BLaER1 (cell line): ENCODE results near the gene CRY1.

Experiments used
- H3K27ac ChIP-seq: shearing (Covaris generic); formaldehyde crosslinking; 2 replicates; pipeline ENCODE4 v1.8.1; 2022
- H3K27me3 ChIP-seq: shearing (Covaris generic); formaldehyde crosslinking; 2 replicates; pipeline ENCODE4 v1.8.1; 2022
- H3K36me3 ChIP-seq: shearing (Covaris generic); formaldehyde crosslinking; 2 replicates; pipeline ENCODE4 v1.8.1; 2022
- H3K4me1 ChIP-seq: shearing (Covaris generic); formaldehyde crosslinking; 2 replicates; pipeline ENCODE4 v1.8.1; 2022
- H3K4me2 ChIP-seq: shearing (Covaris generic); formaldehyde crosslinking; 2 replicates; pipeline ENCODE4 v1.8.1; 2022
- H3K4me3 ChIP-seq: shearing (Covaris generic); formaldehyde crosslinking; 2 replicates; pipeline ENCODE4 v1.8.1; 2022
- H3K9ac ChIP-seq: shearing (Covaris generic); formaldehyde crosslinking; 2 replicates; pipeline ENCODE4 v1.8.1; 2022
- H3K9me3 ChIP-seq: shearing (Covaris generic); formaldehyde crosslinking; 2 replicates; pipeline ENCODE4 v1.8.1; 2022
- H4K20me1 ChIP-seq: shearing (Covaris generic); formaldehyde crosslinking; 2 replicates; pipeline ENCODE4 v1.8.1; 2022
- Cebpa-rat ChIP-seq: shearing (Covaris generic); IDR thresholded peaks from 2 replicates; pipeline ENCODE4 v1.8.1; 2022

The CRY1 gene

DNA sequence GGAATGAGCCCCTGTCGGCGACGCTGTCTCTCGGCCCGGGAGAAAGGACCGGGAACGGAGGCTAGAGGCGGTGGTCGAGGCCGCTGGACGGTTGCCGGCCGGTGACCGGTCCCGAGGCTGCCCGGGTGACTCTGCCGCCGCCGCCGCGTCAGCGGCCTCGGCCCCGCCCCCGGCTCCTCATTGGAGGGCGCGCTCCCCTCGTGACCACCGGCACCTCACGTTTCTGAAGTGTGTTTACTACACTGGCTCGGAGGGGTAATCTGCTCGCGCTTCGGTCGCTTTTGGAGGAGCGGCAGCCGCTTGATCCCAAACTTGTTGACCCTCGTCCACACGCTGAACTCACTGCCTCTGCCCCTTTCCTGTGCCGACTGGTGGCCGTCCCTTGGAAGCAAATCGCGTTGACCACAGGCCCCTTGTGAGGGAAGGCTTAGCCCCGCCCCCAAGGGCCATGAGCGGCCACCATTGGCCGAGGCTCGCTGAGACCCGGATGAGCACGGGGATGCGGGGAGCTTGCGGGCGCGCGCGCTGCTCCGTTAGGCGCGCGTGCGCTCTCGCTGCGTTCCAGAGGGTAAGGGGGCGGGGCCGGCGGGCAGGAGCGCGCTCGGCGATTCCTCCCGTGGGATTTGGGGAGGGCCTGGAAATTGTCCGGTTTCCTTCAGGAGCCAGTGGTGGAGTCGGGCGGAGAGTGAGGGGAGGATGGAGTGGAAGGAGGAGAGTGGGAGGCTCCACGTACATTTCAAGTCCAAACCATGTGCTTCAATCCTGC lies at the start of gene CRY1:
CRY1 (minus strand) TSS at position 133 of the 766 bp plus-strand sequence. CDS start 588 bp downstream, outside the sequence.
- Histone ChIP-seq H3K27ac (peak within 1 kb of the TSS; percentile 76), H3K4me1 (peaks cover 30% of the 10 kb centered on the region), H3K36me3 (no peaks in the 10 kb centered on the region), H3K27me3 (no peaks in the 10 kb centered on the region), H3K9me3 (peaks cover 27% of the 10 kb centered on the region), H3K9ac (peak within 1 kb of the TSS; percentile 87), H4K20me1 (peaks cover 31% of the 10 kb centered on the region), H3K4me2 (peak within 1 kb of the TSS; percentile 99), H3K4me3 (peak within 1 kb of the TSS; percentile 88)
- TF ChIP-seq Cebpa-rat, result no peak

DNA sequence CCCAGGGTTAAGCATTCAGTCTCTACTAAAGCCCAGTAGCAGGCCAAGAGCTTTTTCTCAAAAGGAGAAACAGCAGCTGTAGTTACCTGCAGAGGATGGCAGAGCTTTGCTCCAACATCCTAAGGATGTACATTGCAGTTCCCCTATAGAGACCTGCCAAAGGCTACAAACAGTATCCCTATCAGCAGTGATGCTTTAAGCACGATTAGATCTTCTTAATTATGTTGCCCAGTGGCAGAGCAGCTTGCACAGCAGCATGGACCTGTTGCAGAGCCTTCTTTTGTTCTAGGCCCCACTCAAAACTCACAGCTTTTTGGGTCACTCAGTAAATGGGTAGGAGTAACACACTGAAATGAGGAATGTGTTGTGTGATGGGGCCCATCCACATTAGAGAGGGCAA lies 46.4 kb upstream of the CRY1 start:
- Histone ChIP-seq H3K4me3 (no peak overlapping the region), H3K9me3 (no peaks in the 10 kb centered on the region), H3K36me3 (no peaks in the 10 kb centered on the region), H3K4me1 (no peaks in the 10 kb centered on the region), H3K27ac (no peak overlapping the region), H3K4me2 (no peak overlapping the region), H3K9ac (no peak overlapping the region), H3K27me3 (no peaks in the 10 kb centered on the region), H4K20me1 (no peaks in the 10 kb centered on the region)
- no peak for TF ChIP-seq Cebpa-rat

- no peak overlapping the region for H3K4me3 ChIP-seq
- no peaks in the 10 kb centered on the region for H3K9me3 ChIP-seq
- no peak overlapping the region for H3K4me2 ChIP-seq
- H3K27me3 ChIP-seq, result no peaks in the 10 kb centered on the region
- no peak overlapping the region for H3K27ac ChIP-seq
- TF ChIP-seq Cebpa-rat, result no peak
- H3K4me1 ChIP-seq, result no peaks in the 10 kb centered on the region
- no peaks in the 10 kb centered on the region for H3K36me3 ChIP-seq
- no peaks in the 10 kb centered on the region for H4K20me1 ChIP-seq
- H3K9ac ChIP-seq, result no peak overlapping the region
These were observed 45.6 kb upstream of the CRY1 start for GRCh38 chr12:107138990-107139389.

DNA sequence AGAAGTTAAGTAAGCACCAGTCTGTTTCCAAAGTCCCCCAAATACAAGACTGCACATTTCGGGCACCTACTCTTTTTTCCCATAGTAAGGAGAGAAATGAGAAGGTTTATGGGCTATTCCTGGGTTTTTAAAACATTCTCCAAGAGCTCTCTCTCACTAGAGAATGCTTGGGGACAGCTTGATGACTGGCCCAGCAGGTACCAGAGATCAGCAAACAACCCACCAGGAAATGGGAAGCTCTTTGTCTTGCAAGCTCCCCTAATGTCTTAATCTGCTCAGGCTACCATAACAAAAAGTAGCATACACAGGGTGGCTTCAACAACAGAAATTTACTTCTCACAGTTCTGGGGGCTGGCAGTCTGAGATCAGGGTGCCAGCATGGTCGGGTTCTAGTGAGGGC lies 41.8 kb upstream of the CRY1 start:
- Histone ChIP-seq H3K4me2 (no peak overlapping the region), H3K4me1 (no peaks in the 10 kb centered on the region), H3K4me3 (no peak overlapping the region), H3K9me3 (no peaks in the 10 kb centered on the region), H3K27me3 (no peaks in the 10 kb centered on the region), H3K9ac (no peak overlapping the region), H4K20me1 (no peaks in the 10 kb centered on the region), H3K27ac (no peak overlapping the region), H3K36me3 (no peaks in the 10 kb centered on the region)
- no peak for TF ChIP-seq Cebpa-rat

DNA sequence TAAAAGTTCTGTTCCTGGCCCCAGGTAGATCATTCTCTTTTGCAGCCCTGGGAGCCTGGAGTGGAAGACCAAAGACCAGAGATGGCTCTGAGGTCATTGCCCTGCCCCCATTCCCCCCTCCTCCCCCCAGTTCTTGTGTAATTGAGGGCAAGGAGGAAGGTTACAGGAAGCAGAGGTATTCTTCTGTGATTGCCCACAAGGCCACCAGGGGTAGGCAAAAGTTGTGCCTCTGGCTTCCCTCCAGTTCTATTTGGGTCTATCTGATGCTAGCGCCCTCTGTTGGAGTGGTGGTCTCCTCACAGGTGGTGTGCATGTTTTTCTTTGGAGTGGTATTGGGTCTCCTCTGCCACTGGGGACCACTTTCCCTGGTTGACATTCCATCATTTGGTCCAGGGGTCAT lies 41.2 kb upstream of the CRY1 start:
- H4K20me1 ChIP-seq, result no peaks in the 10 kb centered on the region
- H3K27me3 ChIP-seq, result no peaks in the 10 kb centered on the region
- H3K4me3 ChIP-seq, result no peak overlapping the region
- H3K9me3 ChIP-seq, result no peaks in the 10 kb centered on the region
- H3K36me3 ChIP-seq, result no peaks in the 10 kb centered on the region
- H3K9ac ChIP-seq, result no peak overlapping the region
- H3K27ac ChIP-seq, result no peak overlapping the region
- no peaks in the 10 kb centered on the region for H3K4me1 ChIP-seq
- TF ChIP-seq Cebpa-rat, result no peak
- H3K4me2 ChIP-seq, result no peak overlapping the region

DNA sequence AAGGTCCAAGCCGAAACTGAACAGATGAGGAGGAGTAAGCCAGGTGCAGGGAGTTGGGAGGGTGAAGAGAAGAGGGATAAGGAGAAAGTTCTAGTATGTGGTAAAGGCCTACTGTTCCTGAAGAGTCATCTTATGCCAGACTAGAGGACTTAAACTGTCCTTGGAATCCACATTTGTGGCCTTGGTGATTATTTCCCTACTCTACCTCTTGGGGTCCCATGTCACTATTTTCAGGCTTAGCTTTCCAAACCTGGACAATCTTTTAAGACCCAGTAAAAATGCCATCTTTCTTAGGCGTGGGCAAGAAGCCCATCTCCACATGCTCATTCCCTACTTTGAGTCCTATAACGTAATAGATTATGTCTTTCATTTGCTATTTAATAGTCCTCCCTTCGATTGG lies 40.1 kb upstream of the CRY1 start:
- TF ChIP-seq Cebpa-rat, result no peak
- H4K20me1 ChIP-seq, result no peaks in the 10 kb centered on the region
- H3K4me1 ChIP-seq, result no peaks in the 10 kb centered on the region
- no peak overlapping the region for H3K4me2 ChIP-seq
- no peaks in the 10 kb centered on the region for H3K36me3 ChIP-seq
- no peak overlapping the region for H3K27ac ChIP-seq
- no peak overlapping the region for H3K9ac ChIP-seq
- no peaks in the 10 kb centered on the region for H3K9me3 ChIP-seq
- H3K4me3 ChIP-seq, result no peak overlapping the region
- no peaks in the 10 kb centered on the region for H3K27me3 ChIP-seq

- no peak overlapping the region for H3K4me3 ChIP-seq
- H3K36me3 ChIP-seq, result no peaks in the 10 kb centered on the region
- no peak overlapping the region for H3K9ac ChIP-seq
- H3K4me2 ChIP-seq, result no peak overlapping the region
- no peak for TF ChIP-seq Cebpa-rat
- no peaks in the 10 kb centered on the region for H3K27me3 ChIP-seq
- H3K27ac ChIP-seq, result no peak overlapping the region
- H3K4me1 ChIP-seq, result no peaks in the 10 kb centered on the region
- no peaks in the 10 kb centered on the region for H4K20me1 ChIP-seq
- no peaks in the 10 kb centered on the region for H3K9me3 ChIP-seq
These were observed 38.7 kb upstream of the CRY1 start for GRCh38 chr12:107131832-107132616.

- Histone ChIP-seq H3K27ac (no peak overlapping the region), H3K4me1 (no peaks in the 10 kb centered on the region; the same call in 1 of the 2 replicates), H4K20me1 (no peaks in the 10 kb centered on the region), H3K9ac (no peak overlapping the region), H3K9me3 (no peaks in the 10 kb centered on the region), H3K27me3 (no peaks in the 10 kb centered on the region), H3K4me2 (no peak overlapping the region), H3K36me3 (no peaks in the 10 kb centered on the region), H3K4me3 (no peak overlapping the region)
- no peak for TF ChIP-seq Cebpa-rat
These were observed 37.7 kb upstream of the CRY1 start for GRCh38 chr12:107130830-107131611.

- Histone ChIP-seq H4K20me1 (no peaks in the 10 kb centered on the region), H3K4me2 (no peak overlapping the region), H3K4me3 (no peak overlapping the region), H3K27ac (no peak overlapping the region), H3K36me3 (no peaks in the 10 kb centered on the region), H3K9ac (no peak overlapping the region), H3K9me3 (no peaks in the 10 kb centered on the region), H3K27me3 (no peaks in the 10 kb centered on the region), H3K4me1 (no peaks in the 10 kb centered on the region; the same call in 1 of the 2 replicates)
- no peak for TF ChIP-seq Cebpa-rat
These were observed 36.1 kb upstream of the CRY1 start for GRCh38 chr12:107129315-107129930.
